Stimulated activated CD8-positive, alpha-beta memory T cell treated with anti-CD3 and anti-CD28 coated beads, Interleukin-4, amount 100 ng/mL, for 24 hours (primary cell): ENCODE measurements around the gene C13orf46.
"Not testable (repeated sequence)": the region's sequence is repeated elsewhere in the genome, so short reads cannot be mapped to it uniquely, and the experiment has no call there.

Experiments
- DNase-seq: peaks from one replicate; pipeline ENCODE4 v3.0.0-alpha.2; 2020; ENCODE audit warnings: low read depth

C13orf46 gene

GRCh38 chr13:113991676-113992179 is 17.9 kb upstream of the C13orf46 start:
- DNase-seq, result no peak

- DNase-seq, result no peak
Measured at GRCh38 chr13:113991191-113991669, 17.4 kb upstream of the C13orf46 start.

- DNase-seq, result no peak
Measured at GRCh38 chr13:113990321-113990837, 16.5 kb upstream of the C13orf46 start.

GRCh38 chr13:113989585-113990300 is 15.9 kb upstream of the C13orf46 start:
- DNase-seq, result no peak

- not testable (repeated sequence) for DNase-seq
Measured at GRCh38 chr13:113988859-113989258, 15.0 kb upstream of the C13orf46 start.

- DNase-seq, result no peak
Measured at GRCh38 chr13:113982296-113982661, 8.4 kb upstream of the C13orf46 start.

GRCh38 chr13:113981611-113982295 is 7.9 kb upstream of the C13orf46 start:
- no peak for DNase-seq

- no peak for DNase-seq
Measured at GRCh38 chr13:113981194-113981605, 7.3 kb upstream of the C13orf46 start.

- no peak for DNase-seq
Measured at GRCh38 chr13:113980489-113981064, 6.7 kb upstream of the C13orf46 start.

- DNase-seq, result no peak
Measured at GRCh38 chr13:113979791-113980471, 6.1 kb upstream of the C13orf46 start.

GRCh38 chr13:113978741-113979481 is 5.0 kb upstream of the C13orf46 start:
- DNase-seq, result no peak

- DNase-seq, result no peak
Measured at GRCh38 chr13:113977976-113978375, 4.1 kb upstream of the C13orf46 start.

GRCh38 chr13:113976711-113977684 is 3.1 kb upstream of the C13orf46 start:
- no peak for DNase-seq

- DNase-seq, result no peak
Measured at GRCh38 chr13:113975416-113975815, 1.5 kb upstream of the C13orf46 start.

GRCh38 chr13:113974304-113975281 is 717 bp upstream of the C13orf46 start:
- no peak for DNase-seq

- DNase-seq, result no peak
Measured at GRCh38 chr13:113972451-113973217, 1.2 kb downstream of the C13orf46 start.

- DNase-seq, result no peak
Measured at GRCh38 chr13:113971471-113972231, 2.2 kb downstream of the C13orf46 start.
